BLaER1 (cell line): ENCODE results near the gene SLC22A1.
"Not testable (repeated sequence)": the region's sequence is repeated elsewhere in the genome, so short reads cannot be mapped to it uniquely, and the experiment has no call there.

ENCODE experiments used
- H3K27ac ChIP-seq: shearing (Covaris generic); formaldehyde crosslinking; 2 replicates; pipeline ENCODE4 v1.8.1; 2022
- H3K27me3 ChIP-seq: shearing (Covaris generic); formaldehyde crosslinking; 2 replicates; pipeline ENCODE4 v1.8.1; 2022
- H3K36me3 ChIP-seq: shearing (Covaris generic); formaldehyde crosslinking; 2 replicates; pipeline ENCODE4 v1.8.1; 2022
- H3K4me1 ChIP-seq: shearing (Covaris generic); formaldehyde crosslinking; 2 replicates; pipeline ENCODE4 v1.8.1; 2022
- H3K4me2 ChIP-seq: shearing (Covaris generic); formaldehyde crosslinking; 2 replicates; pipeline ENCODE4 v1.8.1; 2022
- H3K4me3 ChIP-seq: shearing (Covaris generic); formaldehyde crosslinking; 2 replicates; pipeline ENCODE4 v1.8.1; 2022
- H3K9ac ChIP-seq: shearing (Covaris generic); formaldehyde crosslinking; 2 replicates; pipeline ENCODE4 v1.8.1; 2022
- H3K9me3 ChIP-seq: shearing (Covaris generic); formaldehyde crosslinking; 2 replicates; pipeline ENCODE4 v1.8.1; 2022
- H4K20me1 ChIP-seq: shearing (Covaris generic); formaldehyde crosslinking; 2 replicates; pipeline ENCODE4 v1.8.1; 2022
- Cebpa-rat ChIP-seq: shearing (Covaris generic); IDR thresholded peaks from 2 replicates; pipeline ENCODE4 v1.8.1; 2022

SLC22A1 gene

DNA sequence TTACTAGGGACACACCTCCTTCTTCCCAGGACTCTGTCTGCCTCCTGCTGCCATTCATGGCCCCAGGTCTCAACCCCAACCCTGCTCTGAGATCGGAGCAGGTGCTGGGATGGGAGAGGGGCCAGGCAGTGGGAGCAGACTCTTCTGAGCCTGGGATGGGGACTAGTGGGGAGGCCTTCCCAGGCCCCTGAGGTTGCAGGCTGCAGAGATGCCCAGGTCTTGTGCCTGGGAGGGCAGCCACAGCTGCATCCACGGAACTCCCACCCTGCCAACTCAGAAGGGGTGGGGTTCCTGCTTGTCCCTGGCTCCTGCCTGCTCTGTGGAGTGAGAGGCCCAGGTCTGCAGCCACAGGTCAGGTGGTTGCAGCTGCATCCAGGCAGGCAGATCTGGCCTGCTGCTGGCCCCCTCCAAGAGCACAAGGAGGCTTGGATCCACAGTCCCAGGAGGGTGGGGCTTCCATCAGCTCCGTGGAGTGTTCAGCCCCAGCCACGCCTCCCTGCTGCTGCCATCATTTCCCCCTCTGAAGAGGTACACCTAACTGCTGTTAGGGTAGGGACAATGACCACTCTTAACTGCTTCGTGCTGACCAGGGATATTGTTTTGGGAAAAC, 2.9 kb upstream of the SLC22A1 start:
- Histone ChIP-seq H3K27ac (no peak overlapping the region), H3K4me1 (no peaks in the 10 kb centered on the region), H4K20me1 (no peaks in the 10 kb centered on the region), H3K4me3 (no peak overlapping the region), H3K27me3 (no peaks in the 10 kb centered on the region), H3K36me3 (peaks cover 31% of the 10 kb centered on the region), H3K4me2 (no peak overlapping the region), H3K9me3 (peaks cover 37% of the 10 kb centered on the region), H3K9ac (no peak overlapping the region)
- TF ChIP-seq Cebpa-rat = no peak

DNA sequence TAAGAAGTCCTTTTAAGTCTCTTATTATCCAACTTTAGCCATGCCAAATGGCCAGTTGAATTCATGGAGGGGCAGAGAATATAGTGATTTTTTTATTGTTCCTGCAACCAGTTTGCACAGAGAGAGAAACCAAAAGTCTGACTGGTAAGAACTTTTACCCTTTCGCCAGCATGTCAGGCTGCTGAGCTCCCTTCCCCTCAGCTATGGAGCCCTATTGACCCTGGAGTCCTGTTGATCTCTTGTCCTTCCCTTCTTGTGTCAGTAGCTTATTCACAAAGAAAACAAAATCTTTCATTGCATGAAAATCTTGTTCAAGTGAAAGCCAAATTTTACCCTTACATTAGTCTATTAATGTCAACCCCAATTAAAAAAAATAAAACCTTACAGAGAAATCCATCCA, 1.5 kb upstream of the SLC22A1 start:
- Histone ChIP-seq H3K9me3 (peaks cover 37% of the 10 kb centered on the region), H4K20me1 (no peaks in the 10 kb centered on the region), H3K27ac (no peak overlapping the region), H3K9ac (no peak overlapping the region), H3K4me1 (no peaks in the 10 kb centered on the region), H3K36me3 (peaks cover 31% of the 10 kb centered on the region), H3K4me2 (no peak overlapping the region), H3K27me3 (no peaks in the 10 kb centered on the region), H3K4me3 (no peak overlapping the region)
- TF ChIP-seq Cebpa-rat = no peak

DNA sequence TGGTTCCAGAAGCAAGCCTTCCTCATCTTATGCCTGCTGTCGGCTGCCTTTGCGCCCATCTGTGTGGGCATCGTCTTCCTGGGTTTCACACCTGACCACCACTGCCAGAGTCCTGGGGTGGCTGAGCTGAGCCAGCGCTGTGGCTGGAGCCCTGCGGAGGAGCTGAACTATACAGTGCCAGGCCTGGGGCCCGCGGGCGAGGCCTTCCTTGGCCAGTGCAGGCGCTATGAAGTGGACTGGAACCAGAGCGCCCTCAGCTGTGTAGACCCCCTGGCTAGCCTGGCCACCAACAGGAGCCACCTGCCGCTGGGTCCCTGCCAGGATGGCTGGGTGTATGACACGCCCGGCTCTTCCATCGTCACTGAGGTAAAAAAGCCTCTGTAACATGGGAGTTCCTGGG, 366 bp downstream of the SLC22A1 start:
- H3K36me3 ChIP-seq = peaks cover 22% of the 10 kb centered on the region
- no peaks in the 10 kb centered on the region for H4K20me1 ChIP-seq
- no peak for TF ChIP-seq Cebpa-rat
- H3K9me3 ChIP-seq = peaks cover 21% of the 10 kb centered on the region
- H3K4me1 ChIP-seq = no peaks in the 10 kb centered on the region
- no peak overlapping the region for H3K4me3 ChIP-seq
- H3K27me3 ChIP-seq = no peaks in the 10 kb centered on the region
- H3K4me2 ChIP-seq = no peak overlapping the region
- no peak overlapping the region for H3K9ac ChIP-seq
- no peak overlapping the region for H3K27ac ChIP-seq

DNA sequence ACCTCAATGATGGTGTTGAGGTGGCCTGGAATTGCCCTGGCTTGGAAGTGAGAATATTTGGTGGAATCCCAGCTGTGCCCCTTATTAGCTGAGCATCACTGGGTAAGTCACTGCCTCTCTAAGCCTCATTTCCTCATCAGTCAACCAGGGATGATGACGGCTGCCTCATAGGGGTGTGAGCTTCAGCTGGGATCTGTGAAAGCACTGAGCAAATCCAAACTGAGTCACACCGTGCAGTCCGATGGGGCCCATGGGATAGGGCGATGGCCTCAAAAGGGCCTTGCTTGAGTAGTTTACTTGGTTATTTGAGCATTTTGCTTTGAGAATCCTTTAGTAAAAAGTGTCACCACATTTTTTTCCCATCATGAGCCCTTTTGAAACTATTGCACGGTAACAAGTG, 1.1 kb downstream of the SLC22A1 start:
- Histone ChIP-seq H3K27me3 (no peaks in the 10 kb centered on the region), H3K4me3 (no peak overlapping the region), H3K9ac (no peak overlapping the region), H4K20me1 (no peaks in the 10 kb centered on the region), H3K9me3 (peaks cover 13% of the 10 kb centered on the region), H3K4me2 (no peak overlapping the region), H3K27ac (no peak overlapping the region), H3K36me3 (peaks cover 14% of the 10 kb centered on the region), H3K4me1 (no peaks in the 10 kb centered on the region)
- no peak for TF ChIP-seq Cebpa-rat

DNA sequence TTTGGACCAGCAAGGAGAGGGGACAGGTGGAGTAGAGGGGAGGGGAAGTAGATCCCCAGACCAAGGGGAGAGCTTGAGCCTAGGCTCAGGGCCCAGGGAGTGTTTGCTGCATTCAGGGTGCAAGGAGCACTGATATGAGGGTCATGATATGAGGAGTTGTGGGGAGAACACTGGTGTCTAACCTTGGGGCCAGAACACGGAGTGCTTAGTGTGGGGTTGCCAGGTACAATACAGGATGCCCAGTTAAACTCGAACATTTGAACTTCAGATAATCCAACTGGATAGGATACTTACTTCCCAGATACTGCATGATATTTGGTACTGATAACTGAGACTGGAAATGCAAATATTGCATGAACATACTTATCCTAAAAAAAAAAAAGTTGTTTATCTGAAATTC, 2.4 kb downstream of the SLC22A1 start:
- Histone ChIP-seq H3K4me1 (no peaks in the 10 kb centered on the region), H3K4me2 (no peak overlapping the region), H3K9me3 (peaks cover under 1% of the 10 kb centered on the region; the same call in 1 of the 2 replicates), H3K27ac (no peak overlapping the region), H3K9ac (no peak overlapping the region), H3K36me3 (peaks cover 1% of the 10 kb centered on the region; the same call in 1 of the 2 replicates), H4K20me1 (no peaks in the 10 kb centered on the region), H3K4me3 (no peak overlapping the region), H3K27me3 (no peaks in the 10 kb centered on the region)
- TF ChIP-seq Cebpa-rat = no peak

DNA sequence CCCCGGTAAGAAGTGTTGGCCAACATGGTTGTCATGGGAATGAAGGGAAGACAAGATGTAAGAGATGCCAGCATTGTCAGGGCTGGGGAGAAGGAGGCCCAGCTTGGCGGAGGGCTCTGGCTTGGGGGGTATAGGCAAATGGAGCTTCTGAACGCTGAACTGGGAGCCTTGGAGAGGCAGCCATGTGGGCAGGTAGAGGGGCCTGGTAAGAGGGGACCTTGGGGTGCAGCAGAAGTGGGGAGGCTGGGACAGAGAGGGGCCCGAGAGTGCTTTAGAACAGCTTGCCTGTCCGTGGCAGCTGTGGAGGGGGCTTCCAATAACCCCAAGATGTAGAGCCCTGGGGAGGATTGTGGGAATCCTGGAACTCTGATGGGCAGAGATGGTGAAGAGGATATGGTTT, 3.0 kb downstream of the SLC22A1 start:
- Histone ChIP-seq H3K4me1 (no peaks in the 10 kb centered on the region), H3K4me3 (no peak overlapping the region), H3K4me2 (no peak overlapping the region), H3K27ac (no peak overlapping the region), H4K20me1 (no peaks in the 10 kb centered on the region), H3K9ac (no peak overlapping the region), H3K9me3 (no peaks in the 10 kb centered on the region), H3K27me3 (no peaks in the 10 kb centered on the region), H3K36me3 (no peaks in the 10 kb centered on the region)
- no peak for TF ChIP-seq Cebpa-rat

DNA sequence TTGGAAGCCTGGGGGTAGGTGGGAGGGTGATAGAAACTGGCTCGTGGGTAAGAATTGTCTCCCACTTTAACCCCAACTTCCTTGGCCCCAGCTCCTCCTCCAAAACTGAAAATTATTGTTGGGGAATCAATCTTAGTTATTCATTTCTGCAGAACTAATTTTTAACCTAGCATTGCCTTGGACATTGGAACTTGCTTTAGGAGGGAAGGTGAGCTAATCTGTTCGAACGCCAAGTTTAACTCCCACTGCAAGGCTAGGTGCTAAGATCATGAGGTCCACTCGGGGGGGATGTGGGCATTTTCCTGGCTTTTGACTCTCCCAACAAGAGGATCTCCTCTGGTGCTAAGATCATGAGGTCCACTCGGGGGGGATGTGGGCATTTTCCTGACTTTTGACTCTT, 3.5 kb downstream of the SLC22A1 start:
- H4K20me1 ChIP-seq, H3K9ac ChIP-seq, H3K9me3 ChIP-seq, H3K4me1 ChIP-seq, H3K27ac ChIP-seq, H3K36me3 ChIP-seq, H3K4me3 ChIP-seq, H3K4me2 ChIP-seq, H3K27me3 ChIP-seq: not testable (repeated sequence)

DNA sequence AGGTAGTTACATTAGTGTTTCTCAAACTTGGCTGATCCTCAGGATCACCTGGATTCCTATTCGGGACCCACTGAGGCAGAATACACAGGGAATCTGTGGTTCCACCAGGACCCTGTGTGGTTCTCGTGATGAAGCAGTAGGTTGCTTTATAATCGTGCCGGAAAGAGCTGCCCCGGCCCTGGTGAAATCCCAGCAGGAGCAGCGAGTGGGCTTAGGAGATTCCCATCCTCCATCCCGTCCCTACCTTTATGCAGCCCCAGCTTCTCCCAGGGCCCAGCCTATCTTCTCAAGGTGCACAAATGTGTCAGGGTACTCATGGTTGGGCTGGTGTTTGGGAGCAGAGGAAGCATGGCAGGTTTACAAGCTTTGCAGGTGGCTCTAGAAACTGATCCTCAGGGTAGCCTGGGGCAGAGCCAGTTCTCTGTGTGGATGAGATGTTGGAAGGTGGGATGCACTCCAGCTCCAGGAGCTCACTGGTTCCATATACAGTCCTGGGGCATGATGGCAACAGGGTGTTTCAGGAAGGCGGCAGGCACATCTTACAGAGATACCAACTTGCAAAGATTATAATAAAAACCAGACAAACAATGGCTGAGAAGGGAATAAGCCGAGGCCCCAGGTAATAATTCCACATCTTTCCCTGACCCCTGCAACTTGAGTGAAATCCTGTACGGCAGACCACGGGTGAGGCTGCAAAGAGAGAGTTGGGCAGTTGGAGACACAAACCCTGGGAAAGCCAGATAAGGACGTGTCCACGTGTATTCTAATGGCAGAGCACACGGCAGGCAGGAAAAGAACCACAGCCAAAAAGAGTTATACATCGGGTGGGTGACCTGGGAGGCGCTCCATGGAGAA, 5.9 kb downstream of the SLC22A1 start:
- Histone ChIP-seq H3K36me3 (no peaks in the 10 kb centered on the region), H4K20me1 (no peaks in the 10 kb centered on the region), H3K9me3 (no peaks in the 10 kb centered on the region), H3K9ac (no peak overlapping the region), H3K4me3 (no peak overlapping the region), H3K4me1 (no peaks in the 10 kb centered on the region), H3K4me2 (no peak overlapping the region), H3K27me3 (no peaks in the 10 kb centered on the region), H3K27ac (no peak overlapping the region)
- TF ChIP-seq Cebpa-rat = no peak

DNA sequence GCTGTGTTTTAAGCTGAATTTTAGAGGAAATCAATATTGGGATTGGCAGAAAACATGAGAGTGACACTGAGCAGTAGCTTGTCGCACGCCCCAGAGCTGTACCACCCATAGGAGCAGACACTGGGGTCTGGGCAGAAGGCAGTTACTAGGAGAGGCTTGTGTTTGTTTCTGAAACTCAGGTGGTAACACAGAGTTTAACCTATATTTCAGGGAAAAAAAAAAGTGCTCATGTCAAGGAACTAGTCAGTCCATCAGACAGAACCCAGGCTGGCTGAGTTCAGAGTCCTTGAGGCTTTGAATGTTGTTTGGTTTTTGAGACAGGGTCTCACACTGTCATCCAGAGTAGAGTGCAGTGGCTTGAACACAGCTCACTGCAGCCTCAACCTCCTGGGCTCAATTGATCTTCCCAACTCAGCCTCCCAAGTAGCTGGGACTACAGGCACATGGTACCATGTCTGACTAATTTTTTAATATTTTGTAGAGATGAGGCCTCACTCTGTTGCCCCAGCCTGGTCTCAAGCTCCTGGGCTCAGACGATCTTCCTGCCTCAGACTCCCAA, 6.6 kb downstream of the SLC22A1 start:
- H3K36me3 ChIP-seq = no peaks in the 10 kb centered on the region
- no peaks in the 10 kb centered on the region for H3K4me1 ChIP-seq
- H3K4me3 ChIP-seq = no peak overlapping the region
- H3K27ac ChIP-seq = no peak overlapping the region
- no peaks in the 10 kb centered on the region for H3K9me3 ChIP-seq
- H4K20me1 ChIP-seq = no peaks in the 10 kb centered on the region
- H3K9ac ChIP-seq = no peak overlapping the region
- no peak overlapping the region for H3K4me2 ChIP-seq
- no peaks in the 10 kb centered on the region for H3K27me3 ChIP-seq
- no peak for TF ChIP-seq Cebpa-rat

DNA sequence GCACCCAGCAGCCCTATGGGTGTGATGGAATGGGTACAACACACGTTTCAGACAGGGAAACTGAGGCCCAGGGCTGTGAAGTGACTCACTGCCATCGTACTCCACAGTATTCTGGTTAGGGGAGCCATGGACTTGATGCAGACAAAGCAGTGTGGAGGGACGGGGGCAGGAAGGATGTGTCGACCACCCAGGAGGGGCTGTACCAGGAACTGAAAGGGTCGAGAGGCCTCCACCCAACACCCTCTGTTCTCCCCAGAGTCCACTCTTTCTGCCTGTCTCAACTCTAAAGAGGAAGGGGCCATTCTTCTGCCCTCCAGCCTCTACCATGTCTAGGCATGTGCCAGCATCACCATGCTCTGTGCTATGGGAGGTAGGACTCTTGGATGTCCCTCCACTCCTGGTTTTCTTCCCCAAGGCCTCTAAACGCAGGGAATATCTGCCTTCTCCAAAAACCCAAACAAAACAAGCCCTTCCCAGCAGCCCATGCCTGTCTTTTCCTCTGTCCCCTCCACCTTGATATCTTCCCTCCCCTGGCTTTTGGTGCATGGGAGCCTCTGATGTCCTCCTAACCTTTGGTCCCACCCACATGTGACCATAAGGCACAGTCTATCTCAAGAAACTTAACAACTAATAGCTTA, 7.4 kb downstream of the SLC22A1 start:
- Histone ChIP-seq H3K36me3 (no peaks in the 10 kb centered on the region), H3K9me3 (no peaks in the 10 kb centered on the region), H3K4me1 (no peaks in the 10 kb centered on the region), H4K20me1 (no peaks in the 10 kb centered on the region), H3K4me2 (no peak overlapping the region), H3K27me3 (no peaks in the 10 kb centered on the region), H3K27ac (no peak overlapping the region), H3K9ac (no peak overlapping the region), H3K4me3 (no peak overlapping the region)
- no peak for TF ChIP-seq Cebpa-rat
